Measurements from ENCODE around the gene NIPAL3.

DNA sequence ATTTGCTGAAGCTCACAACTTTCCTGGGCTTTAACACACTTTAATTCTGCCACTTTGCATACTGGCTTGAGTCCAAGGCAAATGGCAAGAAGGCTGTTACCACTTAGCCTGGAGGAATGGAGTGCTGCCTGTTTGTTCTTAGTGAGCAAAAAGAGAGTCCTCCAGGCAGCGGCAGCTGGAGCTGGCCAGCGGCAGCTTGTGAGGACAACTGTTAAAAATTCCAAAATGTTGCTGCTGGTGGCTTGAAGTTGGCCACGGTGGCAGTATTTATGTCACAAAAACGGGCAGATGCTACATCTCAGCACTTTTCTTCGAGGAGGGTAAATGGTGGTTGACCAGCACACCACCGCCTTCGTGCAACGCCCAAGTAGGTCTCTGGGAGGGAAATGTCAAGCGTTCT, 29.4 kb upstream of the NIPAL3 start:
- TF ChIP-seq, protein P1, sequence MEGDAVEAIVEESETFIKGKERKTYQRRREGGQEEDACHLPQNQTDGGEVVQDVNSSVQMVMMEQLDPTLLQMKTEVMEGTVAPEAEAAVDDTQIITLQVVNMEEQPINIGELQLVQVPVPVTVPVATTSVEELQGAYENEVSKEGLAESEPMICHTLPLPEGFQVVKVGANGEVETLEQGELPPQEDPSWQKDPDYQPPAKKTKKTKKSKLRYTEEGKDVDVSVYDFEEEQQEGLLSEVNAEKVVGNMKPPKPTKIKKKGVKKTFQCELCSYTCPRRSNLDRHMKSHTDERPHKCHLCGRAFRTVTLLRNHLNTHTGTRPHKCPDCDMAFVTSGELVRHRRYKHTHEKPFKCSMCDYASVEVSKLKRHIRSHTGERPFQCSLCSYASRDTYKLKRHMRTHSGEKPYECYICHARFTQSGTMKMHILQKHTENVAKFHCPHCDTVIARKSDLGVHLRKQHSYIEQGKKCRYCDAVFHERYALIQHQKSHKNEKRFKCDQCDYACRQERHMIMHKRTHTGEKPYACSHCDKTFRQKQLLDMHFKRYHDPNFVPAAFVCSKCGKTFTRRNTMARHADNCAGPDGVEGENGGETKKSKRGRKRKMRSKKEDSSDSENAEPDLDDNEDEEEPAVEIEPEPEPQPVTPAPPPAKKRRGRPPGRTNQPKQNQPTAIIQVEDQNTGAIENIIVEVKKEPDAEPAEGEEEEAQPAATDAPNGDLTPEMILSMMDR (conservative IDR thresholded peaks at IDR 0.05; ENCODE audit: low read depth, low read length), result no peak
- no peak for TF ChIP-seq EZH2 (IDR thresholded peaks at IDR 0.05; ENCODE audit: borderline replicate concordance, low read depth, low read length, poor library complexity, severe bottlenecking)
